HG03575 (cell line): ENCODE data around the gene PLSCR4.
"Not testable (repeated sequence)": the region's sequence is repeated elsewhere in the genome, so short reads cannot be mapped to it uniquely, and the experiment has no call there.

Experiments
- ATAC-seq: cut with Tn5 transposase; IDR thresholded peaks from one replicate; pipeline ENCODE4 v1.9.1; 2021; ENCODE audit not compliant: unreplicated experiment, insufficient number of reproducible peaks, low FRiP score; ENCODE audit errors: extremely low read depth

PLSCR4 gene

DNA sequence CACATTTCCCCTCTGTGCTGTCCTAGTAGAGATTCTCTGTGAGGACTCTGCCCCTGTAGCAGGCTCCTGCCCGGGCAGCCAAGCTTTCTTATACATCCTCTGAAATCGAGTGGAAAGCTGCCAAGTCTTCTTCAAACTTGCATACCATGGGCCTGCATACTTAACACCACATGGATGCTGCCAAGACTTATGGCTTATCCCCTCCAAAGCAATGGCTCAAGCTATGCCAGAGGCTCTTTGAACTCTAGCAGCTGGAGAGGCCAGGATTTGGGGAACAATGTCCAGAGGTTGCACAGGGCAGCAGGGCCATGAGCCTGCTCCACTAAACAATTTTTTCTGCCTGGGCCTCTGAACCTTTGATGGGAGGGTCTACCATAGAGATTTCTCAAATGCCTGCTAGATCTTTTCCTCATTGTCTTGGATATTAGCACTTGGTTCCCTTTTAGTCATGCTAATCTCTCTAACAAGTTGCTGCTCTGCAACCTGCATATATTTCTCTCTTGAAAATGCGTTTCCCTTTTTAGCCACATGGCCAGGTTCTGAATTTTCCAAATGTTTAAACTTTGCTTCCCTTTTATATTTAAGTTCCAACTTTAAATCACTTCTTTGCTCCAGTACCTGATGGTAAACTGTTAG lies 6.1 kb upstream of the PLSCR4 start:
- no peak for ATAC-seq

DNA sequence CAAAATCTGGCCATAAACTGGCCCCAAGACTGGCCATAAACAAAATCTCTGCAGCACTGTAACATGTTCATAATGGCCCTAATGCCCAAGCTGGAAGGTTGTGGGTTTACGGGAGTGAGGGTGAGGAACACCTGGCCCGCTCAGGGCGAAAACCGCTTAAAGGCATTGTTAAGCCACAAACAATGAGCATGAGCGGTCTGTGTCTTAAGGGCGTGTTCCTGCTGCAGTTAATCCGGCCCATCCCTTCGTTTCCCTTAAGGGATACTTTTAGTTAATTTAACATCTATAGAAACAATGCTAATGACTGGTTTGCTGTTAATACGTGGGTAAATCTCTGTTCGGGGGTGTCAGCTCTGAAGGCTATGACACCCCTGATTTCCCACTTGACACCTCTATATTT lies 1.5 kb upstream of the PLSCR4 start:
- ATAC-seq, result not testable (repeated sequence)

DNA sequence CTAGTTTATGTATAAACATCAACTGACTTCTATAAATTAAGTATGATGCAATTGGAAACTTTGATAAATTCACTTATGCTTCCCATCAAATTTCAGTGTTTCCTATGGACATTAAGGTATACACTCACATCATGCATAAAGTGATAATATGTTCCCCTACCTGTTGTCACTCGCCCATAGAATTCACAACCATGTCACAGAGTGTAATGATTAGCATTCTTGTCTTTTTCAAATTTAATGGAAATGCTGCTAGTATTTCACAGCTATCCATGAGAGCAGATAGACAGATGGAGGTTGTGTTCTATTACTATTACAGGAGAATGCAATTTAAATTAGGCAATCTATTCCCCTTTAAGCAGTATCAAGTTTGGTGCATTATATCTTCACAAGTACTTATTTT lies 984 bp downstream of the PLSCR4 start:
- no peak for ATAC-seq

DNA sequence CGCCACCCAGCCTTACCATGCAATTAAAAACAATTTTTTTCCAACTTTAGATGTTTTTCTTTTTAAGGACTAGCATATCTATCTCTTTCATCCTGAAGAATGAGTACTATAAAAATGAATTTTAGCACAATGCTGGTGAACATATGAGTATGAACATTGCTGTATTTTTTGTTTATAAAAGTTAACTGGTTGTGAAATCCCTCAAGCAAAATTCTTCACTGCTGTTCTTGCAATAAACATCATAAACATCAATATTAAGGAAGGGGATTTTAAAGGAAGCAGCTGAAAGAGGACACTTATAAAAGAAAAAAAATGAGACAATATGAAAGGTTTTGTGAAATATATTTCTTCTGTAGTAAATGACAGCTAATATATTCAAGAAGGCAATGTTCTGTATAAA lies 3.0 kb downstream of the PLSCR4 start:
- ATAC-seq, result no peak

DNA sequence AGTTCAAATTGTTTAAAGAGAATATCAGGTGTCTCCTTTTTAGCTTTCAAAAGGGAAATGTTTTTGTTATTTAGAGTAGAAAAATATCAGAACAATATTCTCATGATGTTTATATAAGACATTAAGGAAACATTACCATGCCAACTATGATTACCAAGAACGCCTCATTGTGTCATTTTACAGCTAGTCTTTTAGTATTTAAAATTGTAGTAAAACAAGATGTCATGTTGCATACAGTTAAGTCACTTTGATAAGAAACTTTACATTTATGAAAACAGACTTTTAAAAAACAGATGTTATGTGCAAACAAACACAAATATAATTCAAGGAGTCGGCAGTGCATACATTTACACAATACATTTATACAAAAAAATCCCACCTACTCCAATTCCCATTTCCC lies 4.4 kb downstream of the PLSCR4 start:
- no peak for ATAC-seq

DNA sequence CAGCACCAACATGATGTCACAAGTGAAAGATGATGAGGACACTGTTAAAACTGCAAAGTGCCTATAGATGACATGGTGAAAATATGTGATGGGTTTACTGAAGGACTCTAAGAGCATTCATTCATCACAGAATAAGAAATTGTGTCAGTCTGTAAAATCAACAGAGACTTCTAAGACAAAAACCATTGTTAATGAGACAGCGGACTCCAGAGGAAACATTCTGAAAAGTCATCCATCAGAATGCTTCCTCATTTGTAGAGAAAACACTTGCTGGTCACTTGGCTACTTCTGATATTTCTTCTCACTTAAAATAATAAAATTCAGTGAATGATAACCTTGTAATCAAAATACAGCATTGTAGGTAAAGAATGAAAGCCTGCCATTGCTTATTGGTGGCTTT lies 7.3 kb downstream of the PLSCR4 start:
- no peak for ATAC-seq

DNA sequence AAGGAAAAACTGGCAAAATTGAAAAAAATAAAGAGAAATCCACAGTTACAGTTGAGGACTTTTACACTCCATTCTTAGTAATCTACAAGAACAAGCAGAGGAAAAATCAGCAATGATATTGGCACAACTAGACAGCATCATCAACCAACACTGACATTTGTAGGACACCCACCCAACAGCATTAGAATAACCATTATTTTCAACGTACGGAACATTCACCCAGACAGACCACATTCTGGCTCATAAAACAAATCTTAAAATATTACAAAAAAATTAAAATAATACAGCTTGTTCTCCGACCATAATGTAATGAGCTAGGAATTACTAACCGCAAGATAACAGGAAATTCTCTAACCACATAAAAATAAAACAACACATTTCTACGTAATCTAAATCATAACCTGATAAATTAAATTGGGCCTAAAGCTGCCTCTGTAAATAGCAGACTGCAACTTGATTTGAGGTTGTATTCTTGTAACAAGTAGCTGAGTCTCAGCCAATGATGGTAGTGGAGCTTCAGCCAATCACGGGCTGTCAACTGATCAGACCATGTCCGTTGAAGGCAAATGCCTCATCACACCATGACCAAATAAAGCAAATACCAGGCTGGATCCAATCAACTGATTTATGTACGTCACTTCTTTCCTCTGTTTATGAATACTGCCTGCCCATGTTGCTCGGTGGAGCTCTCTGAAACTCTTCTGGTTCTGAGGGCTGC lies 9.2 kb downstream of the PLSCR4 start:
- no peak for ATAC-seq

- no peak for ATAC-seq
These were observed 17.4 kb downstream of the PLSCR4 start for GRCh38 chr3:146233487-146233886.

- no peak for ATAC-seq
These were observed 23.4 kb downstream of the PLSCR4 start for GRCh38 chr3:146227486-146227885.

DNA sequence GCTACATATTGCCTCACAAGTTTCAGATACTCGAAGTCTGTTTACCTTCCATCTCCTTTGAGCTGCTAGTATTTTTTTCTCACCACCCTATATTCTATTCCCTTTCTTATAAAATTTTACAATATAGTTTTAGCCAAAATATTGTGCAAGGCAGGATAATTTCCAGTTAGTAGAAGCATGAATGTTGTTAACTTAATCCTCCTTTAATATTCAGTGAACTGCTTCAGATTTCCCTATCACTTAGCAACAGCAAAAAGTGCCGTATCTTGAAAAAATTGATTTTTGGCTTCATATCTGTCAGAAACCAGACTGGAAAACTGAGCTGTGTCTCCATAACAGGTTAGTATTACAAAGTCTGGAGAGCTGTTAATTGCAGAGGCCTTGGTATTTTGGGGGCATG lies 24.0 kb downstream of the PLSCR4 start:
- no peak for ATAC-seq

GRCh38 chr3:146225458-146225857 lies 25.4 kb downstream of the PLSCR4 start:
- ATAC-seq, result not testable (repeated sequence)

GRCh38 chr3:146223401-146224373 lies 27.2 kb downstream of the PLSCR4 start:
- ATAC-seq, result no peak

DNA sequence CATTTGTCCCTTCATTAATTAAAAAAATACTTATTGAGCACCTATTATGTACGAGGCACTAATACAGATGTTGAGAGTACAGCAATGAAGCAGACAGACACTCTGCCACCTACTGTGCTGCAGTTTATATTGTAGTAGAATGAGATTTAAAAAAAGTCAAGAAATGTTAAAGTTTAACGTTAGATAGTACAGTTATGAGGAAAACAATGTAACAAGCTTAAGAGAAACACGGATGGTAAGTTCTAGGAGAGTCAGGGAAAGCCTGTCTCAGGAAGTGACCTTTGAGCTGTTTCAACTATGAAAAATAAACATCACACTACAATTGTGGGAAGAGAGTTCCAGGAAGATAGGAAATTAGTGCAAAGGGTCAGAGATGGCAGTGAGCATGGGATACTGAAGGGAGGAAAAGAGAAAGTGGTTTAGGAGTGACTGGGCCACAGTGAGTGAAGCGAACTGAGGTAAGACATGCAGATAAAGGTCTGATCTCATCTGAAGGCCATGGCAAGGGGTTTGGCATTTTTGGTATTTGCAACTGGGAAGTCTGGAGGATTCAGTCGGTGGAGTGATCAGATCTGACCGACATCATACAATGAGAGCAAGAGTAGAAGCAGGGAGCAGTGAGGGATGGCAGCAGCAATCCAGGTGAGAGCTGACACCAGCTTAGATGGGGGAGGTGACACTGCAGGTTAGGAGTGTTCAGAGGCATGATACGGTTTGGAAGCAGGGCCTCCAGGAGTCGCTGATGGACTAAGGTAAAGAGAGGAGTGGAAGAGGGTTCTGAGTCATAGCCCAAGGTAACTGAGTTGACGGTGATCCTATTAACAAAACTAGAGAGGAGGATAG lies 28.5 kb downstream of the PLSCR4 start:
- no peak for ATAC-seq

- ATAC-seq, result no peak
These were observed 29.6 kb downstream of the PLSCR4 start for GRCh38 chr3:146221276-146221675.

GRCh38 chr3:146218880-146219866 lies 31.7 kb downstream of the PLSCR4 start:
- no peak for ATAC-seq

DNA sequence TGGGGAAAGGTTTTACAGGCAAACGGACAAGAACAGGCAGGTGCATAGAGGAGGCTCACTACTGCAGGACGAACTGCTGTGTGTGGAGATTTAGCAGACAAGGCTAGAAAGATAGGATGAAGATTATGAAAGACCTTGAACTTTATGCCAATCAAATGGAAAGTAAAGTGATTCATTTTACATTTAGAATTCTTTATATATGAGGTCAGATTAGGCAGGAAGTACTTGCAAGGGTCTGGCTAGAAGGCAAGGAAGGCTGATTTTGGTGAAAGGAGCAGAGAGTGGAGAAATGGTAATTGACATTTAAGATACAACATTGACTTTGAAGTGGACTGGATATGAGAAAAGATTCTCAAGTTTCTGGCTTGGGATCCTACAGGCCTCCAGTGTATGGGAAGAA lies 33.6 kb downstream of the PLSCR4 start:
- no peak for ATAC-seq

DNA sequence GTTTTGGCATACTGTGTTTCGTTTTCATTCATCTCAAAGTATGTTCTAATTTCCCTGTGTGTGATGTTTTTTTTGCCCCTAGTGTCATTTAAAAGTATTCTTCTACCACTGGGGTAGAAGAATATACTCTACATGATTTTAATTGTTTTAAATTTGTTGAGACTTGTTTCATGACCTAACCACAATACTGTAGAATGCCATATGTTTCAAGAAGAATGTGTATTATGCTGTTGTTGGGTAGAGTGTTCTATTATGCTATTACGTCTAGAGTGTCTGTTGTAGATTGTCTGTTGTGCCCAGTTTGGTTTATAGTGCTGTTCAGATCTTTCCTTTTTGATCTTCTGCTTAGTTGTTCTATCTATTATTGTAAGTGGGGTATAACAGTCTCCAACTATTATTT lies 36.4 kb downstream of the PLSCR4 start:
- ATAC-seq, result no peak

- no peak for ATAC-seq
These were observed 41.5 kb downstream of the PLSCR4 start for GRCh38 chr3:146209371-146209770.
